ENCODE results near the gene SEPHS2. TPM values are rescaled to one million over a fixed set of nuclear protein-coding genes. Genes with fewer than 3 reads are reported as not detected.

SEPHS2 gene
- total RNA-seq, 1 donor from 2014 or later, result 37.0 TPM

- TF ChIP-seq EZH2 (IDR thresholded peaks at IDR 0.05; ENCODE audit: insufficient read depth, low read length) (no peak), CTCF (IDR thresholded peaks at IDR 0.05; ENCODE audit: insufficient read depth, low read depth, low read length) (peak; percentile 97)
Measured at GRCh38 chr16:30409125-30410060, 36.3 kb downstream of the SEPHS2 start.

GRCh38 chr16:30407804-30408534, 37.7 kb downstream of the SEPHS2 start:
- H3K4me1 Mint-ChIP-seq (ENCODE audit: low read depth, unreplicated experiment), result peaks cover 14% of the 10 kb centered on the region
- H3K4me3 Mint-ChIP-seq (ENCODE audit: unreplicated experiment), result peak overlapping the region; percentile 85
- no peaks in the 10 kb centered on the region for H3K9me3 Mint-ChIP-seq (ENCODE audit: unreplicated experiment)
- peaks cover 14% of the 10 kb centered on the region for H3K36me3 ChIP-seq (ENCODE audit: insufficient read depth, low read length)
- H3K79me2 ChIP-seq (ENCODE audit: insufficient read depth, low read length), result peaks cover 40% of the 10 kb centered on the region
- peak overlapping the region; percentile 90 for H3K9ac ChIP-seq (ENCODE audit: low read length)
- H3K4me3 ChIP-seq (ENCODE audit: insufficient read depth, low read depth, low read length), result peak overlapping the region; percentile 69
- H2AFZ ChIP-seq (ENCODE audit: low read depth, low read length), result peak overlapping the region; percentile 95
- no peaks in the 10 kb centered on the region for H3K9me3 ChIP-seq (ENCODE audit: insufficient read depth, low read depth, low read length)
- DNase-seq (ENCODE audit: low read depth) (no peak), FAIRE-seq (no peak)
- H3K36me3 Mint-ChIP-seq (ENCODE audit: low read depth, unreplicated experiment), result peaks cover 2% of the 10 kb centered on the region
- H3K27ac Mint-ChIP-seq (ENCODE audit: unreplicated experiment), result peak overlapping the region; percentile 43
- H3K4me2 ChIP-seq (ENCODE audit: low read length), result peak overlapping the region; percentile 96
- TF ChIP-seq EZH2 (IDR thresholded peaks at IDR 0.05; ENCODE audit: insufficient read depth, low read length), result no peak
- H3K4me1 ChIP-seq (ENCODE audit: insufficient read depth, low read length), result peaks cover 21% of the 10 kb centered on the region
- H3K27me3 ChIP-seq (ENCODE audit: insufficient read depth, low read length), result no peaks in the 10 kb centered on the region
- H3K27ac ChIP-seq (ENCODE audit: low read depth, low read length), result peak overlapping the region; percentile 84
- peaks cover 39% of the 10 kb centered on the region for H4K20me1 ChIP-seq (ENCODE audit: insufficient read depth, low read length)
- H3K27me3 Mint-ChIP-seq (ENCODE audit: low read depth, unreplicated experiment), result no peaks in the 10 kb centered on the region

More at GRCh38 chr16:30409125-30410060, 36.3 kb downstream of the SEPHS2 start:
- Mint-ChIP-seq H3K27me3 (ENCODE audit: low read depth, unreplicated experiment) (no peaks in the 10 kb centered on the region), H3K27ac (ENCODE audit: unreplicated experiment) (peak overlapping the region; percentile 26), H3K9me3 (ENCODE audit: unreplicated experiment) (no peaks in the 10 kb centered on the region), H3K4me3 (ENCODE audit: unreplicated experiment) (peak overlapping the region; percentile 85), H3K36me3 (ENCODE audit: low read depth, unreplicated experiment) (peaks cover 5% of the 10 kb centered on the region), H3K4me1 (ENCODE audit: low read depth, unreplicated experiment) (peaks cover 14% of the 10 kb centered on the region)
- DNase-seq (ENCODE audit: low read depth) (peak; percentile 49), FAIRE-seq (no peak)
- H2AFZ ChIP-seq (ENCODE audit: low read depth, low read length), result no peak overlapping the region
- H3K9me3 ChIP-seq (ENCODE audit: insufficient read depth, low read depth, low read length), result no peaks in the 10 kb centered on the region
- peaks cover 46% of the 10 kb centered on the region for H3K79me2 ChIP-seq (ENCODE audit: insufficient read depth, low read length)
- H4K20me1 ChIP-seq (ENCODE audit: insufficient read depth, low read length), result peaks cover 50% of the 10 kb centered on the region
- peaks cover 21% of the 10 kb centered on the region for H3K4me1 ChIP-seq (ENCODE audit: insufficient read depth, low read length)
- peaks cover 14% of the 10 kb centered on the region for H3K36me3 ChIP-seq (ENCODE audit: insufficient read depth, low read length)
- H3K9ac ChIP-seq (ENCODE audit: low read length), result peak overlapping the region; percentile 26
- H3K27me3 ChIP-seq (ENCODE audit: insufficient read depth, low read length), result no peaks in the 10 kb centered on the region
- no peak overlapping the region for H3K27ac ChIP-seq (ENCODE audit: low read depth, low read length)
- peak overlapping the region; percentile 96 for H3K4me2 ChIP-seq (ENCODE audit: low read length)
- peak overlapping the region; percentile 26 for H3K4me3 ChIP-seq (ENCODE audit: insufficient read depth, low read depth, low read length)

GRCh38 chr16:30407102-30407803, 38.4 kb downstream of the SEPHS2 start, which contains the start of gene ZNF771:
ZNF771 (plus strand) TSS chr16:30407606; CDS start chr16:30408054, 448 bp downstream.
- H3K27ac ChIP-seq (ENCODE audit: low read depth, low read length), result peak within 1 kb of the TSS; percentile 84
- no peak for FAIRE-seq

More at GRCh38 chr16:30407102-30407803, 38.4 kb downstream of the SEPHS2 start, which contains the start of gene ZNF771:
- peak; percentile 72 for DNase-seq (ENCODE audit: low read depth)
- no peaks in the 10 kb centered on the region for H3K27me3 Mint-ChIP-seq (ENCODE audit: low read depth, unreplicated experiment)
- Histone ChIP-seq H3K27me3 (ENCODE audit: insufficient read depth, low read length) (no peaks in the 10 kb centered on the region), H2AFZ (ENCODE audit: low read depth, low read length) (peak within 1 kb of the TSS; percentile 95), H4K20me1 (ENCODE audit: insufficient read depth, low read length) (peaks cover 32% of the 10 kb centered on the region), H3K4me3 (ENCODE audit: insufficient read depth, low read depth, low read length) (peak within 1 kb of the TSS; percentile 69), H3K9ac (ENCODE audit: low read length) (peak within 1 kb of the TSS; percentile 90), H3K79me2 (ENCODE audit: insufficient read depth, low read length) (peaks cover 34% of the 10 kb centered on the region), H3K36me3 (ENCODE audit: insufficient read depth, low read length) (peaks cover 14% of the 10 kb centered on the region), H3K4me2 (ENCODE audit: low read length) (peak within 1 kb of the TSS; percentile 96), H3K4me1 (ENCODE audit: insufficient read depth, low read length) (peaks cover 21% of the 10 kb centered on the region), H3K9me3 (ENCODE audit: insufficient read depth, low read depth, low read length) (no peaks in the 10 kb centered on the region)
- H3K4me3 Mint-ChIP-seq (ENCODE audit: unreplicated experiment), result peak within 1 kb of the TSS; percentile 85
- H3K27ac Mint-ChIP-seq (ENCODE audit: unreplicated experiment), result peak within 1 kb of the TSS; percentile 43
- H3K4me1 Mint-ChIP-seq (ENCODE audit: low read depth, unreplicated experiment), result peaks cover 13% of the 10 kb centered on the region
- TF ChIP-seq EZH2 (IDR thresholded peaks at IDR 0.05; ENCODE audit: insufficient read depth, low read length), result no peak
- TF ChIP-seq CTCF (IDR thresholded peaks at IDR 0.05; ENCODE audit: insufficient read depth, low read depth, low read length), result no peak
- H3K9me3 Mint-ChIP-seq (ENCODE audit: unreplicated experiment), result no peaks in the 10 kb centered on the region
- peaks cover 2% of the 10 kb centered on the region for H3K36me3 Mint-ChIP-seq (ENCODE audit: low read depth, unreplicated experiment)

Data from astrocyte (in vitro differentiated cells and primary cell).